WERI-Rb-1 (cell line): ENCODE data around the gene DNAH7.

Experiments
- DNase-seq: peaks from one replicate; pipeline ENCODE4 v3.0.0-alpha.2; 2020
- H3K27ac ChIP-seq: fragments of 250-450 bp; sonication (Bioruptor Pico); 2 replicates; pipeline ENCODE4 v1.5.1; 2020; ENCODE audit warnings: mild to moderate bottlenecking, moderate library complexity
- H3K27me3 ChIP-seq: fragments of 250-450 bp; sonication (Bioruptor Pico); 2 replicates; pipeline ENCODE4 v1.5.1; 2021; ENCODE audit warnings: mild to moderate bottlenecking, low read depth, moderate library complexity; ENCODE audit not compliant: insufficient read depth, severe bottlenecking
- H3K36me3 ChIP-seq: fragments of 250-450 bp; sonication (Bioruptor Pico); 2 replicates; pipeline ENCODE4 v1.5.1; 2020; ENCODE audit warnings: mild to moderate bottlenecking, moderate library complexity
- H3K4me3 ChIP-seq: 2 replicates; pipeline ENCODE4 v1.5.1; 2011; ENCODE audit warnings: low read depth, mild to moderate bottlenecking, control low read depth, low read length
- H3K9me3 ChIP-seq: fragments of 250-450 bp; sonication (Bioruptor Pico); 2 replicates; pipeline ENCODE4 v1.5.1; 2021; ENCODE audit warnings: mild to moderate bottlenecking, moderate library complexity; ENCODE audit not compliant: severe bottlenecking
- TF ChIP-seq, protein P1 (sequence below): IDR thresholded peaks from 2 replicates; pipeline ENCODE4 v1.5.1; 2011; ENCODE audit warnings: low read depth, mild to moderate bottlenecking, control low read depth, inconsistent platforms, low read length

DNAH7 gene

GRCh38 chr2:195863564-195863963, 205.1 kb downstream of the DNAH7 start:
- no peak overlapping the region for H3K27ac ChIP-seq
- H3K27me3 ChIP-seq: no peaks in the 10 kb centered on the region
- no peaks in the 10 kb centered on the region for H3K36me3 ChIP-seq
- DNase-seq: no peak
- no peak overlapping the region for H3K4me3 ChIP-seq
- TF ChIP-seq, protein P1, sequence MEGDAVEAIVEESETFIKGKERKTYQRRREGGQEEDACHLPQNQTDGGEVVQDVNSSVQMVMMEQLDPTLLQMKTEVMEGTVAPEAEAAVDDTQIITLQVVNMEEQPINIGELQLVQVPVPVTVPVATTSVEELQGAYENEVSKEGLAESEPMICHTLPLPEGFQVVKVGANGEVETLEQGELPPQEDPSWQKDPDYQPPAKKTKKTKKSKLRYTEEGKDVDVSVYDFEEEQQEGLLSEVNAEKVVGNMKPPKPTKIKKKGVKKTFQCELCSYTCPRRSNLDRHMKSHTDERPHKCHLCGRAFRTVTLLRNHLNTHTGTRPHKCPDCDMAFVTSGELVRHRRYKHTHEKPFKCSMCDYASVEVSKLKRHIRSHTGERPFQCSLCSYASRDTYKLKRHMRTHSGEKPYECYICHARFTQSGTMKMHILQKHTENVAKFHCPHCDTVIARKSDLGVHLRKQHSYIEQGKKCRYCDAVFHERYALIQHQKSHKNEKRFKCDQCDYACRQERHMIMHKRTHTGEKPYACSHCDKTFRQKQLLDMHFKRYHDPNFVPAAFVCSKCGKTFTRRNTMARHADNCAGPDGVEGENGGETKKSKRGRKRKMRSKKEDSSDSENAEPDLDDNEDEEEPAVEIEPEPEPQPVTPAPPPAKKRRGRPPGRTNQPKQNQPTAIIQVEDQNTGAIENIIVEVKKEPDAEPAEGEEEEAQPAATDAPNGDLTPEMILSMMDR: no peak
- no peaks in the 10 kb centered on the region for H3K9me3 ChIP-seq

DNA sequence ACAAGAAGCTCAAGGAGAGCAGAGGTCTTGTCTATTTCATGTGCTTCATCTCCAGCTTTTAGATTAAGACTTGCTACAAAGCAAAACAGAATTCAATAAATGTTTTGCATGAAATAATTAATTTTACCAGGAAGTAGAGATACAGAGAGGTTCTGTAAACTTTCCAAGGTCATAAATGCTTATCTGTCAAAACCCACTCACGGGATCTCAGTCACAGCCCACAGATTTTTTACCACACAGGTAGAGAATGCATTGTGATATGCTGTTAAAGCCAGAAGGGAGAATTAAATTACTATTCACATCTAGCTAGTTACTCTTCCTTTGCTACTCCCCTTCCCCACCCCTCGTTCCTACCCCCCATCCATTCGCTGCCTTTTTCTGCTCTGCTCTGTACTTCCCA, 205.5 kb downstream of the DNAH7 start:
- TF ChIP-seq, protein P1: no peak
- no peak overlapping the region for H3K4me3 ChIP-seq
- no peaks in the 10 kb centered on the region for H3K36me3 ChIP-seq
- H3K27me3 ChIP-seq: no peaks in the 10 kb centered on the region
- DNase-seq: no peak
- H3K27ac ChIP-seq: no peak overlapping the region
- no peaks in the 10 kb centered on the region for H3K9me3 ChIP-seq

- H3K36me3 ChIP-seq: no peaks in the 10 kb centered on the region
- no peak for DNase-seq
- TF ChIP-seq, protein P1: no peak
- H3K4me3 ChIP-seq: no peak overlapping the region
- no peaks in the 10 kb centered on the region for H3K27me3 ChIP-seq
- H3K9me3 ChIP-seq: no peaks in the 10 kb centered on the region
- H3K27ac ChIP-seq: no peak overlapping the region
Measured at GRCh38 chr2:195861821-195862220, 206.8 kb downstream of the DNAH7 start.

- H3K4me3 ChIP-seq: no peak overlapping the region
- no peaks in the 10 kb centered on the region for H3K9me3 ChIP-seq
- no peaks in the 10 kb centered on the region for H3K27me3 ChIP-seq
- H3K36me3 ChIP-seq: no peaks in the 10 kb centered on the region
- TF ChIP-seq, protein P1: no peak
- no peak overlapping the region for H3K27ac ChIP-seq
- DNase-seq: no peak
Measured at GRCh38 chr2:195859513-195859912, 209.1 kb downstream of the DNAH7 start.

GRCh38 chr2:195857132-195857531, 211.5 kb downstream of the DNAH7 start:
- TF ChIP-seq, protein P1: no peak
- Histone ChIP-seq H3K27me3 (no peaks in the 10 kb centered on the region), H3K9me3 (no peaks in the 10 kb centered on the region), H3K36me3 (no peaks in the 10 kb centered on the region), H3K27ac (no peak overlapping the region), H3K4me3 (no peak overlapping the region)
- no peak for DNase-seq

DNA sequence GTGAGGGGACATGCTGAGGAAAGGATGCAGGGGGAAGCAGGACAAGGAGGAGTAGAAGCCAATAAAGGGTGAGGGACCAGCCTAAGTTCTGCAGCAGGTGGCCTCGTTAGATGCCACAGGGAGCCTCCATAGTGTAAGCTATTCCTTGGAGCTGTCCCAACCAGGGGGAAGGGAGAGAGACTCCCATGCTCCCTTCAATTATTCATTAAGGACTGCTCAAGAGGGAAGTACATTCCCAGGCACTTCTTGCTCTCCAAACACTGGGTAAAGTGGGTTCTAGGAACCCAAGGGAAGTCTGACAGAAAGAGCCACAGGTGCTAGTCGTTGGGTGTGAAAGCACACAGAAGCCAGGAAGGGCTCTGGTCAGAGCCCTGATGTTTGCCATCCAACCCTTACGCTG, 217.9 kb downstream of the DNAH7 start:
- H3K27ac ChIP-seq: no peak overlapping the region
- TF ChIP-seq, protein P1: no peak
- no peaks in the 10 kb centered on the region for H3K27me3 ChIP-seq
- H3K36me3 ChIP-seq: no peaks in the 10 kb centered on the region
- H3K4me3 ChIP-seq: no peak overlapping the region
- no peaks in the 10 kb centered on the region for H3K9me3 ChIP-seq
- DNase-seq: no peak
